Stromal cell of bone marrow (primary cell): ENCODE data around the gene CAPN13.

Experiments
- DNase-seq: peaks from one replicate; pipeline ENCODE4 v3.0.0-alpha.2; 2012; ENCODE audit warnings: low read depth

The CAPN13 gene, protein sequence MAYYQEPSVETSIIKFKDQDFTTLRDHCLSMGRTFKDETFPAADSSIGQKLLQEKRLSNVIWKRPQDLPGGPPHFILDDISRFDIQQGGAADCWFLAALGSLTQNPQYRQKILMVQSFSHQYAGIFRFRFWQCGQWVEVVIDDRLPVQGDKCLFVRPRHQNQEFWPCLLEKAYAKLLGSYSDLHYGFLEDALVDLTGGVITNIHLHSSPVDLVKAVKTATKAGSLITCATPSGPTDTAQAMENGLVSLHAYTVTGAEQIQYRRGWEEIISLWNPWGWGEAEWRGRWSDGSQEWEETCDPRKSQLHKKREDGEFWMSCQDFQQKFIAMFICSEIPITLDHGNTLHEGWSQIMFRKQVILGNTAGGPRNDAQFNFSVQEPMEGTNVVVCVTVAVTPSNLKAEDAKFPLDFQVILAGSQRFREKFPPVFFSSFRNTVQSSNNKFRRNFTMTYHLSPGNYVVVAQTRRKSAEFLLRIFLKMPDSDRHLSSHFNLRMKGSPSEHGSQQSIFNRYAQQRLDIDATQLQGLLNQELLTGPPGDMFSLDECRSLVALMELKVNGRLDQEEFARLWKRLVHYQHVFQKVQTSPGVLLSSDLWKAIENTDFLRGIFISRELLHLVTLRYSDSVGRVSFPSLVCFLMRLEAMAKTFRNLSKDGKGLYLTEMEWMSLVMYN

DNA sequence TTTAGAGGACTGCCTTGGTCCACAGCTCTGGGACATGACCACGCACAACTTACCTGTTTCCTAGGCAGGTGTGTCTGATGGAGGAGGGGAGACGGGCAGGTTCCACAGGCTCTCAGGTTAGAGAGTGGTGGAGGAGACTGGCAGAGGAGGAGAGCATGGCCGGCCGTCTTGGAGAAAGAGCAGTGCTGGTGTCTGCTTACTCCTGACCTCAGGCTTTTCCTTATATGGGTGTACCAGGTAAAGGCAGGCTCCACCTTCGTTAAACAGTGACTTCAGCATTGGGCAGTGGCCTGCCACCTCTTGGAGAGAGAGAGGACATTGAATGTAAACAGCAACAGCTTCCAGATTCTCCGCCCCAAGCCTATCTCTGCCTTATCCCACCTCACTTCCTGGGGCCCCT is at the start of gene CAPN13:
Gene CAPN13, minus strand, starts transcription at position 198 of the 400 bp plus-strand sequence. CDS start 20,121 bp downstream, outside the sequence.
- DNase-seq, result no peak

DNA sequence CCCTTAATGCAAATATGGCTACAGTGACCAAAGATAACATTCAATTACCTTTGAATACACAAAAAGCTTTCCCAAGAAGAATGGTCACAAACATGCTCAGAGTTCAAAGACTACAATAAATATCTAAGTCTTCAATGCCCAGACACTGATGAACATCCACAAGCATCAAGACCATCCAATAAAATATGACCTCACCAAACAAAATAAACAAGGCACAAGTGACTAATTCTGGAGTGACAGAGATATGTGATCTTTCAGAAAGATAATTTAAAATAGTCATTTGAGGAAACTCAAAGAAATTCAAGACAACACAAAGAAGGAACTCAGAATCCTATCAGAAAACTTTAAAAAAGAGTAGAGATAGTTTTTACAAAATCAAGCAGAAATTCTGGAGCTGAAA is 40.6 kb upstream of the CAPN13 start:
- no peak for DNase-seq

DNA sequence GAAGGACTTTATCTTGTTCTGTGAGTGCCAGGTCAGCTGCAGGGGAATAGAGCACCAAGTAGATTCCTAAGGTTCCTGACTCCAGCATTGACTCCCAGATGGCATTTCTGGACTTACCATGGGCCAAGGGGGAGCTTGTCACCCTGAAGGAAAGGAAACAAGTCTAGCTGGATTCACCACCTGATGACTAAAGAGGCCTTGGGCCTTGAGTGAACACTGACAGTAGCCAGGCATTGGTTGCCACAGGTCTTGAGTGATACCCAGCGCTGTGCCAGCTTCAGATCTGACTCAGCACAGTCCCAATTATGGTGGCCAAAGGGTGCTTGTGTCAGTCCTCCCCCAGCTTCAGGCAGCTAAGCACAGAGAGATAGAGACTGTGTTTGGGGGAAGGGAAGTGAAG is 40.1 kb upstream of the CAPN13 start:
- no peak for DNase-seq

DNA sequence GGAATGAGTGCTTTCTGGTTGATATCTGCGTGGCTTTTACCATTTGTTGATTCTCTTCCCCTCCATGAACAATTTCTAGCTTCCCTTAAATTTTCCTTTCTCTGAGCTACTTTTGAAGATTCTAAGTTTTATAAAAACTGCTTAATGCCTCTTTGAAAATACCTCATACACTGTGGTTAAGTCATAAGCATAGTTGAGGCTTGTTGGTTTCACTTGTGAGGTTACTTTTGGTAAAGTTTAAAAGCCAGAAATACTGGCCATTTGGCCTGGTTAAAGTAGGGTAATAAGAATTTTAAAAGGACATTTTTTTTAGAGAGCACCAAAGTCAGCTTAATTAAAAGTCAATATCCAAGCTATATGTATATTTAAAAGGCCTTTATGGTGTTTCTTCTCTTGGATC is 21.3 kb upstream of the CAPN13 start:
- DNase-seq, result no peak

DNA sequence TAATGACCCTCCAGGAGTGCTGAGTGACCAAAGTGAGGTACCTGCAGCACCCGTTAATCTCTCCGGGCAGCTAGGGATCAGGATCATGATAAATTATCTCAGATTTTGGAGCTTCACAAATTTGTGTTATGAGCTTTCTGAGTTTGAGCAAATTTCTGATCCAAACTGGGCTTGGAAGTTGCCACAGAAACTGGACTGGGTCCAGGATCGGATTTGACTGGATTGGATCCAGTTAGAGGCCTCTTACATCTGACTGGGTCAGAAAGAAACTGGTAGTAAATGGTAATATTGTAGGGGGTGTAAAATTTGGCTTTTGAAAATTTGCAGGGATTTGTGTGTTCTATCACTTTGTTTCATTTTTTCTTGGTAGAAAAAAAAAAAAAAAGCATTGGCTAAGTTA is 19.7 kb upstream of the CAPN13 start:
- no peak for DNase-seq

DNA sequence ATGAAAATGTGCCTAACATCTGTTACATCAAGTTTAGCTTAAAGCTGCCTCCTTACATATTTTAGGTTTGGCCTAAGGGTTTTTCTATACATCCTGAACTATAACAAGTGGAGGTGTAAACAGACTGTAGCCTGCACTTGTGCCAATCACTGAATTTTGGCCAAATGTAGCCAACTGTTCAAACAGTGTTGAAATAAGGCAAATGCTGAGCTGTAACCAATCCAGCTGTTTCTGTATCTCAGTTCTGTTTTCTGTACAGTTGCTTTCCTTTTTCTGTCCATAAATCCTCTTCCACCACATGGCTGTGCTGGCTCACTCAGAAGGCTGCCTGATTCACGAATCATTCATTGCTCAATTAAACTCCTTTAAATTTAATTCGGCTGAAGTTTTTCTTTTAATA is 19.2 kb upstream of the CAPN13 start:
- no peak for DNase-seq

DNA sequence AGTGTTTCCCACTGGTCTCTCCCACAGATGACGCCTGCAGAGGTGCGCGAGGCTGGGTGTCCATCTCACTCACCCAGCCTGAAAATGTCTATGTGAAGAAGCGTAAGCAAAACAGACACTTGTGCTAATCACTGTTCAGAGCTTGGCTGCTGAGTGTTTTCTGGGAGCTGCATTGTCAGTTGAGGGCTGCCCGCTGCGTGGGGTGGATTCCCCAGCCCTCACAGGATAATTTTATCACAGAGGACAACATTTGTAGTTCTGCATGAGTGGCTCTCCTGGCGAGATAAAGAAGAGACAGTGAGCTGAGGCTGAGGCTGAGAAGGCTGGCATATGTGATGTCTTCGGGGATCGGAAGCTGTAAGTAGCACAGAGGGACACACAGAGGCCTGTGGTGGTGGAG is 16.2 kb upstream of the CAPN13 start:
- DNase-seq, result no peak

DNA sequence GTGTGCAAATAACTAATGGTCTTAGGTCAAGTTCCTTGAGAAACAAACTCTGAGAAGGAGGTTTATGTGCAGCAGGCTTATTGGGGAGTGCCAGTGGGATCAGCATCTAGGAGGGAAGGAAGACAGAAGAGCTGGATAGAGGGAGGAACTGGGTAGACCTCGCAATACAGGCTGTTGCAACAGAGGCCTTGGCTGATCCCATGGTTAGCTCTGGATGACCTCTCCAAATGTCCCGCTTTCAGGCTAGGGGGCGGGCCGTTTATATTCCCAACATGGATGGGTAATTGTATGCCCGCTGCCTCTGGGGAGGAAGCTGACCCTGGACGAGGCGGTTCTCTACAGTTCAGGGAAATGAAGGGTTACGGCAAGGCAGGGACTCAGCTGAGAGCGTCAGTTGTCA is 14.7 kb upstream of the CAPN13 start:
- DNase-seq, result no peak

DNA sequence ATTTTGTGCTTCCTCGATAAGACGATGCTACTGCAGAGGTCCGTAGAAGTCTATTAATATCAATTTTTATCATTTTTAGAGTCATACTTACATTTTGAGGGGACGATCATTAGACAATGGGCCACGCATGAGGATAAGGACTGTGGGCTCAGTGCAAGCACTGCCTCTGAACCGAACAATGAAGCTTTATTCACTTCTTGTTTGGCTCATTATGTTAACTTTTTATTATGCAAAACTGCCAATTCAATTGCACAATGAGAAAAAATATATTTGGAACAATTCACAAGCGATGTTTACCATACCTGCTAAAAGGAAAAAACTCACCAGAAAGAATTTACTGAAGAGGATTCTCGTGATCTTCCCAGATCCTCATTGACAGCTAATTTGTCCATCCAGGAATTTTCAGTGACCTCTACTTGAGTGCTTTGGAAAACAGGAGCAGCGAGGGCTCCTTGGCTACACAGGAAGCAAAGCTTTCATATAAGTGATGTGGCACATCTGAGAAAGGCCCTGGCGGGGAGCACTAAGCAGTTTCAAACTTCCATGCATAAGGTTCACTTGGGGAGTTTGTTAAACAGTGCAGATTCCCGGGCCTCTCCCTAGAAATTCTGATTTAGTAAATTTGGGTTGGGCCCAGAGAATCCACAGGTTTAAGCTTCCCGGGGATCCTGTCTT is 13.3 kb upstream of the CAPN13 start:
- no peak for DNase-seq

DNA sequence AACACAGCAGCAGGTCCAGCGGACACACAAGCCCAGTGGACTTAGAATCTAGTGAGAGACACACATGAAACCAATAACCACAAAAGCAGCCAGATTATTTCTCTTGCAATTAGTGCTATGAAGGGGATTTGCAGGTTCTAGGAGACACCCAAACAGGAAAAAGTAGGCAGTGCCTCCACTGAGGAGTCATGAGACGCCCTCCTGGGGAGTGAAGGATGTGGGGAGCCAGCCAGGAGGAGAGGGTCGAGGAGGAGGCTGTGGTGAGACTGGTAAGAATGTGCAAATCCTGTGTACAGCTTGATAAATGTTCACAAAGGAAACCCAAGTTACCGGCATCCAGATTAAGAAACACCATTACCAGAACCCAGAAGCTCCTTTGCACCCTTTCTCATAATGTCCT is 2.7 kb upstream of the CAPN13 start:
- no peak for DNase-seq

DNA sequence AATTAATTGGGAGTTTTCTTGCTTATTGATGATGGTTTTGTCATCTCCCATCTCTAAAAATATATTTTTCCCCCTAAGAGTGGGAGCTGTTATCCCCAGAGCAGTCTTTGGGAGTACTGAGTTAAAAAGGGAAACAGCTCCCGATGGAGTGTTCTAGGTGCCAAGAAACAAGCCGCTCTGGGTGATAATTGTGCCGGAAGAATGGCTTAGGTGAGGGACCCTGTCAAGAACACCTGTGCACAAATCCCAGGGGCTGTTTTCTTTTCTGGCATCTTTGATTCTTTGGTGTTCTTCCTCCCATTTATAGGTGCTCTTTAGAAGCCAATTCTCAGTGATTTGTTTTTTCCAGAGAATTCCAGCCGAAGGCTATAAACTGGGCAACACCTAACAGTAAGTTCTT is 1.4 kb upstream of the CAPN13 start:
- no peak for DNase-seq

DNA sequence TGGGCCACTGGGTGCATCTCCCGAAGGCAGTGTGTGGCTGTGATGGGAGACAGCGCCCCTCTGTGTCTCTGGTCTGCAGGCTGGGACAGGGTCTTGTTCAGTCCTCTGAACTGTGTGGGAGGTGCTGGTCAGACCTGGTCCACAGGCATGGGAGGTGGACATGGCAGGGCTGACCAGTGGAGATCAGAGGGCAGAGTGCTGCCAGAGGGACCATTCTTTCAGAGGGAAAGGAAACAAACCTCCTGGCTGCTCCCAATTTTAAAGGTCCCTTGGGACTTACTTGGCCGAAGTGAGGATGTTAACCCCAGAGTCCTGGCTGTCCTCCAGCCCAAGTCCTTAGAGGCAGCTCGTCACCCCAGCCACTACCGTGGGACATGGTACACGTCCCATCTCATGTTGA is 4.0 kb downstream of the CAPN13 start:
- no peak for DNase-seq

DNA sequence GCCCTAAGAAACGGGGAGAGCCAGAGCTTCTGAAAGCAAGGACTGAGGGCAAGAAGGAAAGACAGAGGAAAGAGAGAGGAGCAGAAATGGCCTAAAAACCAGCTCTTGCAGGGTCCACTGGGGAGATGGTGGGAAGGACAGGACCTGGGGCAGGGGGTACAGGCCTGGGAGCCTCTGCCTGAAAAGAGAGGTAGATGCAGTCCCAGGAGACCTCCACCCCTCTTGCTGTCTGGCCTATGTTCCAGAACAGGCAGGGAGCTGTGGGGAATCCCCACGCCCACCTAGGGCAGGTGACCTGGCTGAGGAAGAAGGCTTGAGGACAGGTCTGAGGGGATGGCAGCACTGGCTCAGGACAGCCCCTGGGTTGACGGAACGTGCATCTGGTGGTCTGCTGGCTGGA is 4.6 kb downstream of the CAPN13 start:
- DNase-seq, result no peak

DNA sequence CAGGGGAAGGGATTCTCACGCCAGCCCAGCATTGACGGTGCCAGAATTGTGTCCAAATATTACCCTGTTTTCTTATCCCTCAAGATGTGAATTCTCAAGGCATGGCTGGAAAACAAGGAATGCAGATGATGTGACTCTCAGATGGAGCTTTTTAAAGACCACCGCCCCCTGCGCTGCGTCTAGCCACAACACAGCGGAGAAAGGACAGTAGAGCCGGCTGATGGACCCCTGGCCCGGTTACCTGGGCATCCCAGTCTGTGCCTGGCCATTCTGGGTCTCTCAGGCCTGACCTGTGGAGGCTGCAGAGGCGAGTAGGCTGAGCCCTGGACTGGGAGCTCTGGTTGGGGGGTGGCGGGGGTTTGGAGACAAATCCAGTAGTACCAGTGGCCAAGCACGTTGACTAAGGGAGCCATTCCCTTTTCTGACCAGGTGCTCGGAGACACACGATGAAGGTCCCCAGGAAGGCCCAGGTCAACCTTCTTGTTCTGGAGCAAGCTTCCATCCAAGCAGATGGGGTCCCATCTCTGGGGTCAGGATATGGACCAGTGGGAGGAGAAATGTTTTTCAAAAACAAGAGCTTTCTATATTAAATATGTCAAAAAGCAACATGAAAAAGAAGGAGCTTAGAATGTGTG is 5.3 kb downstream of the CAPN13 start:
- no peak for DNase-seq

DNA sequence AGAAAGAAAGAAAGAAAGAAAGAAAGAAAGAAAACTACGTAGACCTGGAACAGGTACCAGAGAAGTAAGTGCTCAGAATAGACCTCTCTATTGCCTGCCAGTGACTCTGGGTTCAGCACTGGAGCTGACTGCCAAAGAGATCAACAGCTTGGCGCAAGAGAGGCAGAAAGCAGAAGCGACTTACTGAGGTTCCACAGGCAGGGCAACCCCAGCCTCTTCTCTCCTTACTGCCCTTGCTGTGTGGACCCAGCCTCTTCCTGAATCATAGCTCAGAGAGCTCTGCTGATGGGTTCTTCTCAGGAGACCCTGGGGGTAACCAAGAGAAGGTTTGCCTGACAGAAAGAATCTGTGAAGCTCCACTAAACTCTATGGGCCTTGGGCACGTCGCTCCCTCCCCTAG is 7.1 kb downstream of the CAPN13 start:
- DNase-seq, result no peak

DNA sequence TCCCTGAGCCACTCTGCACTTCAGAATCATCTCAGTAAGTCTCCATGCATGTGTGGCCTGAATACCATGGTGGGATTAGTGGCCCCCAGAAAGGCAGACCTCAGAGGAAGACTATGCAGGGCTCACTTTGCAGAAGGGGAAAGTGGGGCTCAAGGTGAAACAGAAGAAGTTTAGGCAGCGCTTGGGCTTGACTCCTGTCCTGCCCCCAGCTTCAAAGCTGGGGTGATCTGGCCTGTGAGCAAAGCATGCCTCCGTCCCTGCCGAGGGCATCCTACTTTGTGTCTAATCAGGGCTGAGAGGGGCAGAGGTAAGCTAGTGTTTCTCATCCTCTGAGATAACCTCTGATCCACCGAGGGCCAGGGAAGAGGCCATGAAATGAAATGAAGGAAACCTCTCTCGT is 7.9 kb downstream of the CAPN13 start:
- no peak for DNase-seq

DNA sequence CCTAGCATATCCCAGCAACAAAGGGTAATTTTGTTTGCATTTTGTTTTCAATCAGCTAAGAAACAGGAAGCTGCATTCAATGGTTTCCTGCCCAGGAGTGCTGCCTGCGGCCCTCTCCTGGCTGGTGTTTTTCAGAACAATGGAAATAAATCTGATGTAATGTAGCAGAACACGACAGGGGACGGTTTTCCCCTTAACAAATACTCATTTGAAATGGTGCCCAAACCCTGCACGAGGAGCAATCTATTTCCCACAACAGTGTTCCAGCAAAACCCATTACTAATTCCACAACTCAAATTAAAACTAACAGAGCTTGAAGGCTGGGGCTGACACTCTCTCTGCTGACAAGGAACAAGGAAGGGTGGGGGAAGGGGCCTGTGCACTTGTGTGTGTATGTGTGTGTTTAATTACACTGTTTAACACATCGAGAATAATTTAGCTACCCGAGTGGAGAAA is 8.7 kb downstream of the CAPN13 start:
- no peak for DNase-seq

DNA sequence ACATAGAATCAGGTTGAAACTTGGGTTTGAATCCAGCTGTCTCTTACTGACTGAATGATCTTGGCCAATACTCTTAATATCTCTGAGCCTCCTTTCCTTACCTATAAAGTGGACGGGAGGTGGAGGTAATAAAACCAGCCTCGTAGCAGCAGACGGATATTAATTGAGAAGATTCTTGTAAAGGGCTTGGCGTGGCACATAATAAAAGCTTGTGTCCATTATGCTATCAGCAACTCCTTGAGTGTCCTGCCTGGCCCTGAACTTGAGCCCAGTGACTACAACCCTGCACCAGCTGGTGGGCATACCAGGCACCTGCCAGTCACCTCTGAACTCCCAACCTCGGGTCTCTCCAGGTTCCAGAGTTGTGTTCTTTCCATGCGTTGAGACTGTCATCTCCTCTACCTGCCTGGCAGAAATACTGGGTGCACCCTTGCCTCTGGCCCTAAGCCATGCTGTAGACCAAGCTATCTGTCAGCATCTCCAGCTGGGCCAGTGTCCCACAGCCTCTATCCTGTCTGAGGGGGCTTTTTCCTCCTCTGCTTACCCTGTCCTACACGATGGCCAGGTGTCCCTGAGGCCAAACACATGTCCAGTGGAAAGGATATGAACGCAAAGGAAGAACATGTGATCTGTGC is 9.7 kb downstream of the CAPN13 start:
- no peak for DNase-seq

DNA sequence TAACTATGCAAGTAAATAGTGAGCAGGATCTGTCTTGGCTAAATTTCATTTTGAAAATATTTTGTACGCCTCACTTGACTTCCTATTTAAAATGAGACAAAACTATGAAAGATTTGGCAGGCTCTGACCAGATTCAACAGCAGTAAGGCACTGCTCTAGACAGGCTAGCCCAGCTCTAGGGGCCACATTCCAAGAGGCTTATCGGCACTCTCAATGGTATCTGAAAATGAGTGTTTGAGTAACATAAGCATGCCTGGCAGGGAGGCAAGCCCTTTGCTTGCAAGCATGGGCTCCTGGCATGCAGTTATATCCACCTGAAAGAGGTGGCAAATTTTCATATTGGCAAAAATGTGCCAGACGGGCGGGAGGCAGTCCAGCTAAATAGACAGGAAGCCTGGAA is 10.5 kb downstream of the CAPN13 start:
- no peak for DNase-seq

DNA sequence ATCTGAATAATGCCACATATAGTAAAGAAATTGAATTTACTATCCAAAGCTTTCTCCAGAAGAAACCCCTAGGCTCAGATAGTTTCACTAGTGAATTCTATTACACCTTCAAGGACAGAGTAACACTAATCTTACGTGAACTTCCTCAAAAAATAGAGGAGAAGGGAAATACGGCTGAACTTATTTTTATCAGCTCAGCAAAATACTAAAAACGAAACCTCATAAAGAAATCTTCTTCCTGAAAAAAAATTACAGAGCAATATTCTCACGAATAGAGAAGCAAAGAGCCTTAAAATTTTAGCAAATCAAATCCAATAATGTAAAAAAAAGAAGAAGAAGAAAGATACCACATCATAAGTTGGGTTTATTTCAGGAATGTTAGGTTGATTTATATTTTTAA is 14.7 kb downstream of the CAPN13 start:
- DNase-seq, result no peak

DNA sequence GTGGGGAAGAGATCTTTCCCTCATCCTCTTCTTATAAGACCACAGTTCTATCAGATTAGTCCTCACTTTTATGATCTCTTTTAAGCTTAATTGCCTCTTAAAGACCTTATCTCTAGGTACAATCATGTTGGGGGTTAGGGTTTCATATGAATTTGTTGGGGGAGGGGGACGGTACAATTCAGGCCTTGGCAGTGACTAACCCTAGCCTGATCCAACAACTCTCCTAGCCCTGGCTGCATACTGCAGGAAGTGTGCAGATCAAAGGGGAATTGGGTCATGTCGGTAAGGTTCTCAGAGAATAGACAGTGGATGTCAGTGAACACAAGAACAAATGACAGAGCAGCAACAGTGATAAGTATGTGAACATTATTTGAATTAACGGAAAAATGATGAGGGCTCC is 16.4 kb downstream of the CAPN13 start:
- DNase-seq, result no peak

DNA sequence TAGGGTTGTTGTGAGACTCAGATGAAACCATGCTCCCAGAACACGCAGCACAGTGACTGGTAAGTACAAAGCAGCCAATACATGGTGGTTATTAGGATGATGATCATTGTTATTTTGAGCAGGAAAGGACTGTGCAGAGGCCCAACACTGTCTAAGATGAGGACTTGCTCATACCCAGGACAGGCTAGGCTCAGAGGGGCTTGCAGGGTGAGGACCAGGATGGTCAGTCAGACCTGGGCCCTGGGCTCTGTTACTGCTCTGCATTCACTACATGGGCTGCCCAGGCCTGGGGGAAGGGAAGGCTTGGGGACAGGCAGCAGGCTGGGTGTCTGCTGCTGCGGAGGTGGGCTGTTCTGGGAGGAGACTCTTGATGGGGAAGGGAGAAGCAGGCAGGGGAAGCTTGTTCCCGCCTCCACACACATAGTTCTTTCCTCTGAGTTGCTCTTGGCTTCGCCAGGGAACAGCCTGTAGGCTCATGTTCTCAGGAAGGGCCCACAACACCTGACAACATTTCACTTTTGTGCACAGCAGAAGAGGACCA is 17.5 kb downstream of the CAPN13 start:
- DNase-seq, result no peak
